Eye (tissue), 1 donor: ENCODE data around the gene CPED1.
"Not testable (repeated sequence)": the region's sequence is repeated elsewhere in the genome, so short reads cannot be mapped to it uniquely, and the experiment has no call there.

Experiments used
- DNase-seq: peaks from one replicate; pipeline ENCODE4 v3.0.0-alpha.2; 2015

The CPED1 gene

GRCh38 chr7:120997882-120998474 lies 9.5 kb downstream of the CPED1 start:
- DNase-seq, result no peak

- no peak for DNase-seq
Measured at GRCh38 chr7:120998520-120998919, 10.0 kb downstream of the CPED1 start.

- DNase-seq, result no peak
Measured at GRCh38 chr7:120998996-120999565, 10.6 kb downstream of the CPED1 start.

DNA sequence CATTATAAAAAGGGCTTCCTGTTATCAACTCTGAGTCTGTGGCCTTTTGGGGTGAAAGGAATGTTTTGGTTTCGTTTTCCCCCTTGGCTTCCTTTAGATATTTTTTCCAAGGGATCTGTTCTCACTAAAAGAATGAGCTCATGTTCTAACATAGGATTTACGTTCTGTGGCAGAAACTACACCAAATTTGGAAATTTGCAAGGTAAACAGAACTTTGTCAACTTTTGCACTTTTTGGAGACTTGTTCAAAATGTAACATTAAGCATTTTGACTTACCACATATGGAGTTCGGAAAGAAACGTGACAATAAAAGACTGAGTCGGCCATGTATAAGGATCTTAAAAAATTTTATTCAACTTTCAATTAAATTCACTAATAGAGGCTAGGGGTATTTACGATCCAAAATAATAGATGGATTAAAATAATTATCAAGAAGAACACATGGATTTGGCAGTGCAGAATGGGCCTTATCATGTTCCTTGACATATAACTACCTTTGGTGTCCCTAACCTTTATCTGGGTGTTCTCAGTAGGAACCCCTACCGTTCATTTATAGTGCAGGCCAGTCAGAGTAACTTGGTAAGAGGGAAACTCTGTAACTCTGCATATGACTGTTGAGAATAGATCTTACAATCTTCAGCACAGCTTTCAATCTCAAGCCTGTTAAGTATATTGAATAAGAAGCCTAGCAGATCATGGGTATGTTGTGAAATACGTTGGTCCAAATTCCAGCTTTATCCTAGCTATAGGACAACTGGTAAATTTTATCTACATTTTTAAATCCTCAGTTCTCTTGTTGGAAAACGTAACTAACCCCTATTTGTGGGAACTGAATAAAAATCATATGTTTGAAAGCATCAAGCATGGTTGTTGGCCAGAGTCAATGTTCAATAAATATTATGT lies 11.8 kb downstream of the CPED1 start:
- peak; percentile 61 for DNase-seq

DNA sequence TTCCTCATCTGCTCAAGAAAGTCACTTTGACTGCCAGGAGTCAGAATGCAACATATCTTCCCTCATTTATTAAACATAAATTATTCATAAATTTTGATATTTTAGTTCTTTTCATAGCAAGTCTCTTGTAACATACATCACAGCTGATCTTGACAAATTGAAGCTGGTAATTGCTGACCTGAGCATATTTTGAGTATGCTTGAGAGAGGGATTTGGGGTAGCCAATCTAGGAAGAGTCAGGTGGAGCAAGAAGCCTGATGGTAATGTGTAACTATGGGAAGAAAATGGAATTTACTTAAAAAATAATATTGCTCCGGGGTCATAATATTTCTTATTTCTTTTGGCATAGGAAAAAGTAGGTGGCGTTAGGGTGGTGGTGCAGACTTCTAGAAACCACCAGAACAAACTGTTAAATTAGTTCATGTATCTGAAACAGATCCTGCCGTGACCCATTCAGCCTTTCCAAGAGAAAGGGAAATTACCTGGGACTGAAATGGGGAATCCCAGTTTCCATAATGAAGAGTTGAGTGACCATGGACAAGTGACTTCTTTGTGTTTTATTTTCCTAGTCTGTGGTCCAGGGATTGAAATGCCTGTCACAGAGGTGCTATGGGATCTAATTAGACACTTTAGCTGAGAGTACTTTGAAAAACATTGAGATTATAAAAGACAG lies 12.9 kb downstream of the CPED1 start:
- no peak for DNase-seq

GRCh38 chr7:121002048-121002756 lies 13.7 kb downstream of the CPED1 start:
- no peak for DNase-seq

GRCh38 chr7:121002757-121003200 lies 14.3 kb downstream of the CPED1 start:
- DNase-seq, result peak; percentile 45

GRCh38 chr7:121003986-121004685 lies 15.6 kb downstream of the CPED1 start:
- DNase-seq, result no peak

DNA sequence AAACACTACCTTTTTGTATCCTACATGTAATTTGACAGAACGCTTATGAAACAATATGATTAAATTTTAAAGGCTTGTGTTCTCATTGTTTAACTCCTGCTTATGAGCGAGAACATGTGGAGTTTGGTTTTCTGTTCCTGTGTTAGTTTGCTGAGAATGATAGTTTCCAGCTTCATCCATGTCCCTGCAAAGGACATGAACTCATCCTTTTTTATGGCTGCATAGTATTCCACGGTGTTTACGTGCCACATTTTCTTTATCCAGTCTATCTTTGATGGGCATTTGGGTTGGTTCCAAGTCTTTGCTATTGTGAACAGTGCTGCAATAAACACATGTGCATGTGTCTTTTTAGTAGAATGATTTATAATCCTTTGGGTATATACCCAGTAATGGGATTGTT lies 16.5 kb downstream of the CPED1 start:
- not testable (repeated sequence) for DNase-seq

DNA sequence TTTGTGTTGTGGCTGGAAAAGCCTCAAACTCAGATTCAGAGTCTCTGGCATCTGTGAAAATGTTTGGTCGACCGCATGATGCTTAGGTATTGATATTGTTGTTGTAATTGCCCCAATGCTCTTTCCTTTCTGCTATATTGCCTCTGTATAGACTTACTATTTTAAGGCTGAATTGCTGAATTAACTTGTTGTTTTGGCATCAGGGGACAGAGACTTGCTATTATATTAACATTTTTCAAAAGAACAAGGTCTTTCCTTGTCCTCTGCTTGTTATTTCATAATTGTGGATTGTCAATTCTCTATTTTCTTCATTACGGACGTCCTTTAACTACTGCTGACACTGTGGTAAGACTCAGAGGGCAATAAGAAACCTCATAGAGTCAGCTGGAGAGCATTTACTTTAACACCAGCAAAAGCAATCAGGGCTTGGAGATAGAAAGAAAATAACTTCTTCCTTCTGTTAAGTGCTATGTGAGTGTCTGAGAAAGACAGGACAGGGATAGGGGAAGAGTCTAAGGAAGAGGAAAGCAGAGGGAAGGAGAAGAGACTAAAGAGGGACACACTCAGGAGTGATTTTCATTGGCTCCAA lies 17.6 kb downstream of the CPED1 start:
- no peak for DNase-seq

DNA sequence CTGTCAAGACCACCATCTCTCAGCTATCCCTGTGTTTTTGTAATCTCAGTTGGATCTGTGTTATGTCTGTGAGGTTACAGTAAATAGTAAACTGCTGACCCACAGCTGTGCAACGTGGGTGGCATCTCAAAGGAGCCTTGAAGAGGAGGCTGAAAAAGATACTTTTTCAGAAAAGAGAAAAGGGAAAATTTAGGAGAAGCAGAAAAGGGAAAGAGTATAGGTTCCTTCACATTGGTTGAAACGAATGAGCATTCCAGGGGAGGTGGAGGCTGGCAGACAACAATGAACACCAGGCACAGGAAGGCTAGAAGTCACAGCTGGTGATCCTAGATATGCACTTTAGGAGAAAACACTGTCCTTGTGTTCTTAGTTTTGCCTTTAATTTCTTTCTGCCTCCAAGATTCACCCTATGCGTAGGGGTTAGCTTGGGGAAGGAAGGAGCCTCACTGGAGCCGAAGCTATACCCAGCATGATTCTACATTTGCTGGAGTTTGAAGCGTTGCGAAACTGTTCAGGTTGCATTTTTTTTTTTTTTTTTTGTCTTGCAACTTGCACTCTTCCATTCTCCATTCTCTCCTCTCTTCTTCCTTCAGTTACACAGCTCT lies 18.3 kb downstream of the CPED1 start:
- DNase-seq, result no peak

DNA sequence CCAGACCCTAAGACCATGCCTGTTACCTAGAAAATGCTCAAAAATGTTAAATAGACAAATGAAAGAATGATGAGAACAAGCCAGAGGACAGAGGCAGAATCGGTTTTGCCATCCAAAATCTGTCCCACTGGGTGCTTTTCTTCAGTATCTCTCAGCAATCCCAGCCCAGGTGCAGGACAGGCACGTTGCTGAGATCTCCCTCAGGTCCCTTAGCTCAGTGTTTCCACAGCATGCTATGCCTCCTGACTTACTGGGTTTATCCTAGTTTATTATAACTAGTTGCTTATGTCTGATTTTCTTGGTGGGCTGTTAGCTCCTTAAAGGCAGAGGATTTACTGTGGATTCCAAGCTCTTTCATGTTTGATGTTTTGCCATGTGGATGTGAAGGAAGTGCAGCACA lies 20.3 kb downstream of the CPED1 start:
- no peak for DNase-seq

DNA sequence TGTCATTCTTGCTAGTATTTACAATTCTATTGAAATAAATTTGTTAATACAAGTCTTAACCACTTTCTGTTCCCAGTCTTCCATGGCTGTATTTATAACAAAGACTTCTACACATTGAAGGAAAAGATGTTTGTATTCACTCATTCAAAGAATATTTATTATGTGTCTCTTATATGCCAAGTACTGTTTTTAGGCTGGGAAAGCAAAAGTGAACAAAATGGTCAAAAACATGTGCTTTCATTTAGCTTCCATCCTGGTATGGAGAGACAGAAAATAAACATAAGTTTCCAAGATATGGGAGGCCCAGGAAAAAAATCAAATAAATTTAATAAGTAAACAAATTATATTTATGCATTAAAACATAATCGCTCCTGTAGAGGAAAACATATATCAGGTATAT lies 22.9 kb downstream of the CPED1 start:
- DNase-seq, result no peak

DNA sequence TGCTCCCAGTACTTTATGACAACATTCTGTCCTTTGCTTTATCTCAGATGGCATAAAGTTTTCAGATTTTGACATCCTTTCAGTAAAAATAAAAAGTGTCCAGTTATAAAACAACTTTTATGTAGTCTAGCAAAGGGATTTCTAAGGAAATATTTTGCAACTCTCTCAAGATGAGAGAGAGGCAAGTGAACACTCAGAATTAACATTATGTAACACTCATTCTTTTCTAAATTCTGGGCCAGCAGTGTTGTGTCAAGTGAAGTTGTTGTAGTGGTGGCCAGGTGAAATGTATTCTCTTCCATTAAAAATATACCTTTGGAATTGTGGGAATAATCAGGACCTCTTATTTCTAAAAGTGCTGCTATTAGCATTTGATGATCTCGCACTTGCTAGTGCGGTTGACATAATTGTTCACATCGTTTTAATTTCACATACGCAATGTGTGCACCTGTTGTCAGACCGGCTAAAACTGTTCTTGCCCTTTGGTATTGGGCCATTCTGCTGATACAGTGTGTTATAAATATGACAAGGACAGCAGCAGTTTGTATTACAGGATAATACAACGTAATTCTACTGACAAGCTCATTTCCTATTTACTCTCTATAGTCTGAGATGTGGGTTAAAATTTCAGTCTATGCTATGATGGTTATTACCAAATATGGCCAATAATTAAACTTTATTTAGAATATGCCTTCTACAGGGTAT lies 23.8 kb downstream of the CPED1 start:
- no peak for DNase-seq

DNA sequence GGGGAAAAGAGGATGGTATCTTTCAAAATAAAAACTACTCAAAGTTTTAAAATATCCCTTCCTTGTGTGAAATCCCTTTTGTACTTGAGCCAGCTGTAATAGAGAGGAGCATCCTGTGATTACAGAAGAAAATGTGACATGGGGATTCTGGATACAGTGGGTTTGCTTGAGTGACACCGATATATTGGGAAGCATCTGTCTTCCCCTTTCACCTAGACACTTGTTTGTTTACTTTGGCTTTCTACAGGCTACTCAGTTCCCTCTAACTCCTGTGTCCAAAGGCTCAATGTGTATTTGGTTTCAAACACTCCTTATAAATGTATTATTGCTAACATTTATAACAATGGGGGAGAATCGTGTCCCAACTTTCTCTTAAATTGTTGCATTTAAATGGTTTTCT lies 24.4 kb downstream of the CPED1 start:
- DNase-seq, result no peak

- DNase-seq, result no peak
Measured at GRCh38 chr7:121015560-121015959, 27.0 kb downstream of the CPED1 start.

- DNase-seq, result no peak
Measured at GRCh38 chr7:121016966-121017365, 28.5 kb downstream of the CPED1 start.

GRCh38 chr7:121017586-121017985 lies 29.1 kb downstream of the CPED1 start:
- DNase-seq, result no peak

GRCh38 chr7:121019018-121019417 lies 30.5 kb downstream of the CPED1 start:
- DNase-seq, result no peak

DNA sequence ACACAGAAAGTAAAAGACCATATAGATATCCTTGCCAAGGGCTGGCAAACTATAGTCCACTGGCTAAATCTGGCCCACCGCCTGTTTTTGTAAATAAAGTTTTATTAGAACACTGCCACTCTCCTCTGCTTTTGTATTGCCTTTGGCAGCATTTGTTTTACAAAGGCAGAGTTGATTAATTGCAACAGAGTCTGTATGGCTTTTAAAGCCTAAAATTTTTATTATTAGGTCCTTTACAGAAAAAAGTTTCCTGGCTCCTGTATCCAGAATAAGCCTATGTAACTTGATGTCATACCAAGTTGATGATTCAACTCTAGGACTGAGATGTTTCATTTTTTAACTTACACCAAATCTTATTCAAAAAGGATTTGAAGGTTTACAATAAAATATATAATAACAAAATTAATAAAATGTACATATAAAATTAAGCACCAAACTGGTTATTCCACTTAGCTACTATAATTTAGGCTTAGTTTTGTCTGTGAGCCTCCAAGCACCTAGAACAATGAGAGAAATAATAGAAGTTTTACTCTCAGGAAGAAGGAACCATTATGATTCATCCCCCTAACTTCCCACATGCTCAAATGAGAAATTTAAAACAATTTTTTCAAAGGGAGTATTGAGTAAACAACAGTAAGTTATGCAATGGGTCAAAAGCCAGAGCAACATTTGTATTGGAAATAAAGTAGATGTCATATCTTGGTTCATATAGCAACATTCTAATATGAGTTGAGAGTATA lies 31.9 kb downstream of the CPED1 start:
- no peak for DNase-seq
